Measurements from ENCODE around the gene ZNF28. TPM values are rescaled to one million over a fixed set of nuclear protein-coding genes. Genes with fewer than 3 reads are reported as not detected.
"Not testable (repeated sequence)": the region's sequence is repeated elsewhere in the genome, so short reads cannot be mapped to it uniquely, and the experiment has no call there.

Gene ZNF28
- total and polyA plus RNA-seq, 9 donors, result 3.4 to 14.1 (median 11.0) TPM

- Histone ChIP-seq H3K27ac (no peak overlapping the region), H3K9me3 (no peaks in the 10 kb centered on the region), H3K4me3 (no peak overlapping the region), H3K36me3 (no peaks in the 10 kb centered on the region), H3K27me3 (no peaks in the 10 kb centered on the region), H3K4me1 (ENCODE audit: insufficient read depth) (no peaks in the 10 kb centered on the region)
- DNase-seq, result no peak
- 63 to 73% (median 66%) methylated on average over 3 of the region's 3 CpGs for WGBS, 3 donors
- intact Hi-C loops (cut with DNase I), result no loop called here
- TF ChIP-seq, protein P1, sequence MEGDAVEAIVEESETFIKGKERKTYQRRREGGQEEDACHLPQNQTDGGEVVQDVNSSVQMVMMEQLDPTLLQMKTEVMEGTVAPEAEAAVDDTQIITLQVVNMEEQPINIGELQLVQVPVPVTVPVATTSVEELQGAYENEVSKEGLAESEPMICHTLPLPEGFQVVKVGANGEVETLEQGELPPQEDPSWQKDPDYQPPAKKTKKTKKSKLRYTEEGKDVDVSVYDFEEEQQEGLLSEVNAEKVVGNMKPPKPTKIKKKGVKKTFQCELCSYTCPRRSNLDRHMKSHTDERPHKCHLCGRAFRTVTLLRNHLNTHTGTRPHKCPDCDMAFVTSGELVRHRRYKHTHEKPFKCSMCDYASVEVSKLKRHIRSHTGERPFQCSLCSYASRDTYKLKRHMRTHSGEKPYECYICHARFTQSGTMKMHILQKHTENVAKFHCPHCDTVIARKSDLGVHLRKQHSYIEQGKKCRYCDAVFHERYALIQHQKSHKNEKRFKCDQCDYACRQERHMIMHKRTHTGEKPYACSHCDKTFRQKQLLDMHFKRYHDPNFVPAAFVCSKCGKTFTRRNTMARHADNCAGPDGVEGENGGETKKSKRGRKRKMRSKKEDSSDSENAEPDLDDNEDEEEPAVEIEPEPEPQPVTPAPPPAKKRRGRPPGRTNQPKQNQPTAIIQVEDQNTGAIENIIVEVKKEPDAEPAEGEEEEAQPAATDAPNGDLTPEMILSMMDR (IDR thresholded peaks at IDR 0.05), result no peak
- TF ChIP-seq EP300 (IDR thresholded peaks at IDR 0.05) (no peak), POLR2A (IDR thresholded peaks at IDR 0.05) (no peak)
Observed at GRCh38 chr19:52778811-52779210, 42.6 kb downstream of the ZNF28 start.

- H3K4me1 ChIP-seq (ENCODE audit: insufficient read depth); H3K36me3 ChIP-seq; intact Hi-C loops (cut with DNase I); H3K9me3 ChIP-seq; H3K4me3 ChIP-seq; H3K27ac ChIP-seq; DNase-seq; H3K27me3 ChIP-seq: not testable (repeated sequence)
- WGBS, 3 donors, result 79 to 89% (median 88%) methylated on average over 2 of the region's 2 CpGs
Observed at GRCh38 chr19:52756447-52756846, 65.0 kb downstream of the ZNF28 start.

DNA sequence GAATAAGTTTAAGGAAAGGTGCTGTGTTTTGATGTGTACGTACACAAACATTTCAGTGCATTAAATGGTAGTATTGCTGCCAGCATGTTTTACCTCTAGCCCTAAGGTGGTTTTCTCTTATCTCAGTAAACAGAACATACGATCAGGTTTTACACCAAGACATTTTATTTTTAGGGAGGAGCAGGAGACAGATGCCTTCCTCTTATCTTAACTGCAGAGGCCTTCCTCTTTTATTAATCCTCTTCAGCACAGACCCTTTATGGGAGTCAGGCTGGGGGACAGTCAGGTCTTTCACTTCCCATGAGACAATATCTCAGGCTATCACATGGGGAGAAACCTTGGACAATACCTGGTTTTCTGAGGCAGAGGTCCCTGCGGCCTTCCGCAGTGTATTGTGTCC lies 71.7 kb downstream of the ZNF28 start:
- TF ChIP-seq EP300 (IDR thresholded peaks at IDR 0.05) (no peak), POLR2A (IDR thresholded peaks at IDR 0.05) (no peak)
- TF ChIP-seq, protein P1 (IDR thresholded peaks at IDR 0.05), result no peak
- H3K36me3 ChIP-seq, result no peaks in the 10 kb centered on the region
- intact Hi-C loops (cut with DNase I), result no loop called here
- no peak overlapping the region for H3K27ac ChIP-seq
- H3K9me3 ChIP-seq, result no peaks in the 10 kb centered on the region
- 63 to 68% (median 65%) methylated on average over 4 of the region's 4 CpGs for WGBS, 3 donors
- H3K27me3 ChIP-seq, result no peaks in the 10 kb centered on the region
- DNase-seq, result no peak
- H3K4me1 ChIP-seq (ENCODE audit: insufficient read depth), result no peaks in the 10 kb centered on the region
- H3K4me3 ChIP-seq, result no peak overlapping the region

DNA sequence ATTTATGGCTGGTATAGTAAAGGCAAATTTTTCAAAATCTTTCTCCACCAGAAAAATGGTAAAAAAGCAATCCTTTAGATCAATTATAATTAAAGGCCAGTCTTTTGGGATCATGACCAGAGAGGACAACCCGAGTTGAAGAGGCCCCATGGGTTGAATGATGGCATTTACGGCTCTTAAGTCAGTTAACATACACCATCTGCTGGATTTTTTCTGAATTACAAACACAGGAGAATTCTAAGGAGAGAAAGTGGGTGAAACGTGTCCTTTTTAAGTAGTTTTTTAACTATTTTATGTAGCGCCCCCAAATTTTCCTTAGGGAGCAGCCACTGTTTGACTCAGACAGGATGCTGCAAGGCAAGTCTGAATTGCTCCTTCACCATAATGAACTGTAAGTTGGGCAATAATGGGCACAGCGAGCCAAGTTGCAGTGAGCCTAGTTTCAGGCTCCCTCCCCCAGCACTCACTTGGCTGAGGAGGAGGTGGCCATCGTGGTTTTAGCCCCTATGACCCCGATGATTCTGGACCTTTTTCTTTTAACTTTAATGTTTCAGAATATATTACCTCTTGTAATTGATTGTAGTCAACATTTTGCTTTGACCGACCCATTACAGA lies 73.0 kb downstream of the ZNF28 start:
- no peaks in the 10 kb centered on the region for H3K9me3 ChIP-seq
- WGBS, 3 donors, result 16 to 23% (median 20%) methylated on average over 8 of the region's 8 CpGs
- H3K36me3 ChIP-seq, result no peaks in the 10 kb centered on the region
- no peak overlapping the region for H3K27ac ChIP-seq
- TF ChIP-seq, protein P1 (IDR thresholded peaks at IDR 0.05), result peak in 2 of 3 donors; percentile 43 to 46
- no peak for TF ChIP-seq EP300 (IDR thresholded peaks at IDR 0.05)
- TF ChIP-seq POLR2A (IDR thresholded peaks at IDR 0.05), result no peak
- intact Hi-C loops (cut with DNase I), result no loop called here
- H3K4me3 ChIP-seq, result no peak overlapping the region
- DNase-seq, result peak in 1 of 5 donors; percentile 29
- no peaks in the 10 kb centered on the region for H3K4me1 ChIP-seq (ENCODE audit: insufficient read depth)
- H3K27me3 ChIP-seq, result no peaks in the 10 kb centered on the region

Other genes with a start within 250 kb of the ZNF28 start
- 10 to 100 TPM; 50.8 to 84.9 (median 59.0) TPM for gene ZNF83, start 183.3 kb downstream of the ZNF28 start, total RNA-seq
- 10 to 100 TPM; 65.2 to 66.8 TPM for gene ZNF83, start 183.3 kb downstream of the ZNF28 start, polyA plus RNA-seq
- gene ZNF611, start 86.6 kb downstream of the ZNF28 start, total RNA-seq, result 10 to 100 TPM in 6 of 7 donors, 1 to 10 TPM in 1; 9.9 to 21.5 (median 17.7) TPM
- 1 to 10 TPM; 5.9 to 6.6 TPM for gene ZNF611, start 86.6 kb downstream of the ZNF28 start, polyA plus RNA-seq
- gene ZNF600, start 34.8 kb downstream of the ZNF28 start, total RNA-seq, result 10 to 100 TPM in 2 of 7 donors, 1 to 10 TPM in 5; 5.4 to 11.7 (median 8.1) TPM
- 1 to 10 TPM; 5.5 to 6.4 TPM for gene ZNF600, start 34.8 kb downstream of the ZNF28 start, polyA plus RNA-seq
- 10 to 100 TPM in 6 of 7 donors, 1 to 10 TPM in 1; 7.0 to 21.0 (median 11.5) TPM for gene ZNF468, start 36.0 kb upstream of the ZNF28 start, total RNA-seq
- 10 to 100 TPM in 1 of 2 donors, 1 to 10 TPM in 1; 8.5 to 15.0 TPM for gene ZNF468, start 36.0 kb upstream of the ZNF28 start, polyA plus RNA-seq
- 10 to 100 TPM; 10.7 to 28.5 (median 12.2) TPM for gene ZNF320, start 76.0 kb upstream of the ZNF28 start, total RNA-seq
- 10 to 100 TPM in 1 of 2 donors, 1 to 10 TPM in 1; 9.3 to 10.4 TPM for gene ZNF320, start 76.0 kb upstream of the ZNF28 start, polyA plus RNA-seq
- gene ZNF888, start 101.8 kb upstream of the ZNF28 start, total RNA-seq, result 1 to 10 TPM; 3.4 to 7.9 (median 4.5) TPM
- gene ZNF888, start 101.8 kb upstream of the ZNF28 start, polyA plus RNA-seq, result 1 to 10 TPM; 2.6 to 3.3 TPM
- 10 to 100 TPM in 4 of 7 donors, 1 to 10 TPM in 3; 3.9 to 15.1 (median 11.5) TPM for gene ZNF816, start 141.2 kb upstream of the ZNF28 start, total RNA-seq
- gene ZNF816, start 141.2 kb upstream of the ZNF28 start, polyA plus RNA-seq, result 1 to 10 TPM; 5.2 to 8.7 TPM
- gene ERVV-1, start 192.3 kb upstream of the ZNF28 start, total RNA-seq, result not detected
- not detected for gene ERVV-1, start 192.3 kb upstream of the ZNF28 start, polyA plus RNA-seq
- gene ERVV-2, start 223.1 kb upstream of the ZNF28 start, total RNA-seq, result not detected
- gene ERVV-2, start 223.1 kb upstream of the ZNF28 start, polyA plus RNA-seq, result not detected

Data from ovary (tissue), 9 donors.